Fibroblast of pulmonary artery (primary cell): Measurements from ENCODE around the gene PRR13.
"Not testable (repeated sequence)": the region's sequence is repeated elsewhere in the genome, so short reads cannot be mapped to it uniquely, and the experiment has no call there.

Experiments
- DNase-seq: peaks from one replicate; pipeline ENCODE4 v3.0.0-alpha.2; 2010; ENCODE audit warnings: low read depth
- H3K4me3 ChIP-seq: replicated peaks from 2 replicates; pipeline ENCODE4 v1.5.1; 2011; ENCODE audit warnings: low read depth, mild to moderate bottlenecking, control low read depth, low read length, moderate library complexity
- CTCF ChIP-seq: IDR thresholded peaks from 2 replicates; pipeline ENCODE4 v1.5.1; 2011; ENCODE audit warnings: mild to moderate bottlenecking, control low read depth, low read length, inconsistent platforms; ENCODE audit errors: missing control alignments

Gene PRR13

GRCh38 chr12:53428741-53429140 lies 12.8 kb upstream of the PRR13 start:
- TF ChIP-seq CTCF, result no peak
- DNase-seq, result no peak
- no peak overlapping the region for H3K4me3 ChIP-seq

- no peak for DNase-seq
- TF ChIP-seq CTCF, result no peak
These were observed 11.4 kb upstream of the PRR13 start for GRCh38 chr12:53430116-53430515.

GRCh38 chr12:53431187-53431586 lies 10.3 kb upstream of the PRR13 start:
- DNase-seq, result no peak
- H3K4me3 ChIP-seq, result no peak overlapping the region
- TF ChIP-seq CTCF, result no peak

More at GRCh38 chr12:53430116-53430515, 11.4 kb upstream of the PRR13 start:
- H3K4me3 ChIP-seq, result no peak overlapping the region

GRCh38 chr12:53435326-53435725 lies 6.2 kb upstream of the PRR13 start:
- DNase-seq, H3K4me3 ChIP-seq: not testable (repeated sequence)

- not testable (repeated sequence) for H3K4me3 ChIP-seq, DNase-seq
These were observed 2.0 kb upstream of the PRR13 start for GRCh38 chr12:53439582-53439981.

- TF ChIP-seq CTCF, result no peak
- H3K4me3 ChIP-seq, result peak overlapping the region; percentile 10
- no peak for DNase-seq
These were observed 2.4 kb downstream of the PRR13 start for GRCh38 chr12:53443955-53444354.

GRCh38 chr12:53444593-53445325 lies 3.2 kb downstream of the PRR13 start:
- DNase-seq, result not testable (repeated sequence)

GRCh38 chr12:53450936-53451335 lies 9.4 kb downstream of the PRR13 start:
- TF ChIP-seq CTCF, result no peak
- DNase-seq, result no peak
- no peak overlapping the region for H3K4me3 ChIP-seq

More at GRCh38 chr12:53444593-53445325, 3.2 kb downstream of the PRR13 start:
- H3K4me3 ChIP-seq, result not testable (repeated sequence)
